Fibroblast of pulmonary artery (primary cell): ENCODE results near the gene SLC2A4RG.

ENCODE experiments used
- DNase-seq: peaks from one replicate; pipeline ENCODE4 v3.0.0-alpha.2; 2010; ENCODE audit warnings: low read depth
- H3K4me3 ChIP-seq: replicated peaks from 2 replicates; pipeline ENCODE4 v1.5.1; 2011; ENCODE audit warnings: low read depth, mild to moderate bottlenecking, control low read depth, low read length, moderate library complexity
- TF ChIP-seq, protein P1 (sequence below): IDR thresholded peaks from 2 replicates; pipeline ENCODE4 v1.5.1; 2011; ENCODE audit warnings: mild to moderate bottlenecking, control low read depth, low read length, inconsistent platforms; ENCODE audit errors: missing control alignments

The SLC2A4RG gene

DNA sequence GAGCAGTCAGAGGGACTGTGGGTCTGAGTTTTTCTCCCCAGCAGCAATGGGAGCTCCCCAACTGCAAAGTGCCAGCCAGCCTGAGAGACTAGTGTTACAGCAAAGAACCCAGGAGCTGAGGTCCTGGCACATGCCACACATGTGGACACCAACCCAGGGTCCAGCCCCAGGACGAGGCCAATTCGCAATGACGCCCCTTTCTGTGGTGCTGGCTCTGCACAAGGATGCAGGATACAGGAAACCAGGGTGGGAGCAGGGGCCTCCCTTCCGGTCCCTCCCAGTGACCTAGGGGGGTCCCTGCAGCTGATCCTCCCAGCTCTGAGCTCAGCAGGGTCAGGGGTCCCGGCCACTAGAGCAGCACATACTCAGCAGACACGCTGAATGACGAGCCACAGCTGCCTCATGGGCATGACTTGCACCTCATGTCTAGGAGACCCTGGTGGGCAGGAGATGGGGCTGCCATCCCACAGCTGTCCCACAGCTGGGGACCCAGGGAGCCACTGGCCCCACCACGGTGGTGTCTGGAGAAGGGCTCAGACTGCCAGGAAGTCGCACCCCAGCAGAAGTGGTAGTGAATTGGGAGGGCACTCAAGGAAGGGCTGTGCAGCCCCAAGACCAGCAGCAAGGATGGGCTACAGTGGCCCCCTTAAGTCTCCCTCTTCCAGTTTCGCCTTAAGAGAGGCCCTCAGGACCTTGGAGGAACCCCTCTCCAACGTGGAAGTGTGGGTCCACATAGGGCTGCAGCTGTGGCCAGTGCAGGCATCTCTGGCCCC, 35.4 kb upstream of the SLC2A4RG start:
- no peak for DNase-seq
- TF ChIP-seq, protein P1, sequence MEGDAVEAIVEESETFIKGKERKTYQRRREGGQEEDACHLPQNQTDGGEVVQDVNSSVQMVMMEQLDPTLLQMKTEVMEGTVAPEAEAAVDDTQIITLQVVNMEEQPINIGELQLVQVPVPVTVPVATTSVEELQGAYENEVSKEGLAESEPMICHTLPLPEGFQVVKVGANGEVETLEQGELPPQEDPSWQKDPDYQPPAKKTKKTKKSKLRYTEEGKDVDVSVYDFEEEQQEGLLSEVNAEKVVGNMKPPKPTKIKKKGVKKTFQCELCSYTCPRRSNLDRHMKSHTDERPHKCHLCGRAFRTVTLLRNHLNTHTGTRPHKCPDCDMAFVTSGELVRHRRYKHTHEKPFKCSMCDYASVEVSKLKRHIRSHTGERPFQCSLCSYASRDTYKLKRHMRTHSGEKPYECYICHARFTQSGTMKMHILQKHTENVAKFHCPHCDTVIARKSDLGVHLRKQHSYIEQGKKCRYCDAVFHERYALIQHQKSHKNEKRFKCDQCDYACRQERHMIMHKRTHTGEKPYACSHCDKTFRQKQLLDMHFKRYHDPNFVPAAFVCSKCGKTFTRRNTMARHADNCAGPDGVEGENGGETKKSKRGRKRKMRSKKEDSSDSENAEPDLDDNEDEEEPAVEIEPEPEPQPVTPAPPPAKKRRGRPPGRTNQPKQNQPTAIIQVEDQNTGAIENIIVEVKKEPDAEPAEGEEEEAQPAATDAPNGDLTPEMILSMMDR: no peak
- no peak overlapping the region for H3K4me3 ChIP-seq

DNA sequence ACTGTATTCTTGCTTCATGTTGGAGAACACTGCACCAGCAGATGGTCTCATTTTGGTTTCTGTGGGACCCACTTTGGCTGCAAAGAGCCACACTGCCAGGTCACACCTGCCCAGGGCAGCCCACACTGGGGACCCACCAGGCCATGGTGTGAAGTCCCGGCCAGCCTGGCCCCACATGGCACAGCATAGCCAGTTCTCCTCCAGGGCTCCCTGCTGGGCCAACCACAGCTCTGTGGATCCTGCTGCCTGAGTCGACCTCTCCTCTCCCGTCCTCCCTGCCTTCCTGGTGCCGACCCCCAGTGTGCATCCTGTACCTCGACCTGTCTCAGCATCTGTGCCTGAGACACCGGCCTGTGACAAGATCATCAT, 34.8 kb upstream of the SLC2A4RG start:
- no peak for DNase-seq
- TF ChIP-seq, protein P1: no peak
- no peak overlapping the region for H3K4me3 ChIP-seq

DNA sequence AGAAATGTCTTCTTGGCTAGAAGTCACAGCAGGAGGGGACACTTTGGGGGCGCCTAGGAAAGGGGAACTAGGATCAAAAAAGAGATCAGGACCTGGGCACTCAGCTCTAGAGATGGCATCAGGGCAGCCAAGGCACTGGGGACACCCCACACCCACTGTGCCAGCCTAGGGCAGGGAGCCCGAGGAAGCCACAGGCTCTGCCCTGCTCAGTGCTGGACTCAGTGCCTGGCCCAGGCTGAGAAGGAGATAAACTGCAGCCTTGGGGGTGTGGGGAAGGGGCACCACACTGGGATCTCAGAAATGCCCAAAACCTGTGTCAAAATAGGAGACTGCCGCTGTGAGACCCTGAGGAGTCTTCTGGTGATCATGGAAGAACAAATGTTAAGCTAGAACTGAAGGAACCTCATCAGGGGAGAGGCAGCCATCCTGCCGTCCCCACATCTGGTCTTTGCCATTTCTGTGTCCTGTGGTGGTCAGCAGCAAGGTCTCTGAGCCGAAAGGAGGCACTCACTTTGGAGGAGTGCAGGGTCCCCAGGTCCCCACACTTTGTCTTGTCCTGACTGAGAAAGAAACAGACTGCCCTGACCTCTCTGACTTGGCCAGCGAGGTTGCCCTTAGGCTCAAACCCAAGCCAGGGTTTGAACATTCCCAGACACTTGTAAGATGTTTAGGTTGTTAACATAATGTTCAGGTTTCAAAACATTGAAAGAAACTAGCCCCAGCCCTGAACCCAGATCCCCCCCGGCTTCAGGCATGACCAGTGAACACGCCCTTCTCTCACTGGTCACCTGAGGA, 34.1 kb upstream of the SLC2A4RG start:
- TF ChIP-seq, protein P1: no peak
- DNase-seq: no peak
- H3K4me3 ChIP-seq: no peak overlapping the region

DNA sequence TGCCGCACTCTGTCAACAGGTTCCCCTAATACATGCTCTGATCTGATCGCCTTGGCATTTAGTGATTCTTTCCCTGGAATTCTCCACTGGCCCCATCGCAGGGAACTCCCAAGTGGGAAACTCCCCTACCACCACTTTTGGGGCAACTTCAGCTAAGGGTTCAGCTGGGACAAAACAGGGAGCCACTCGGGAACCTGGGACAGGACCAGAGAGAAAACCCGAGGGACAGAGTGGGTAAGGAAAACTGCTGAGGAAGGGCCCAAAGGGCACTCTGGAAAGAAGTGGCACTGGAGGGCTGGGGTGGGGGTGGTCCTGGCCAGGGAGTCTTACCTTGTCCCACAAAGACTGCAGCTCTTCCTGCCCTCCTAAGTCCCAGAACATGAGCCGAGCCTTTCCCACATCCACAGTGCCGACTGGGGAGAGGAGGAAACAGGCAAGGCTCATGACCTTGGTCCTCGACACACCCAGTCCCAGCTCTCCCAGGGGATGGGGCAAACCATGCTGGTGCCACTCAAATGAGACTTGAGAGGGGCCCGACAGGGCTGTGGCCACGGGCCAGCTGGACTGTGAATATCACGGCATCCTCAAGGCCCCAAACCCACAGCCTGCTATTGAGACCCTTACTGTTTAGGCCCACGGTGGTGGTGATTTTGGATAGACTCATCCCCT, 33.4 kb upstream of the SLC2A4RG start:
- TF ChIP-seq, protein P1: no peak
- peak overlapping the region; percentile 74 for H3K4me3 ChIP-seq
- DNase-seq: no peak

DNA sequence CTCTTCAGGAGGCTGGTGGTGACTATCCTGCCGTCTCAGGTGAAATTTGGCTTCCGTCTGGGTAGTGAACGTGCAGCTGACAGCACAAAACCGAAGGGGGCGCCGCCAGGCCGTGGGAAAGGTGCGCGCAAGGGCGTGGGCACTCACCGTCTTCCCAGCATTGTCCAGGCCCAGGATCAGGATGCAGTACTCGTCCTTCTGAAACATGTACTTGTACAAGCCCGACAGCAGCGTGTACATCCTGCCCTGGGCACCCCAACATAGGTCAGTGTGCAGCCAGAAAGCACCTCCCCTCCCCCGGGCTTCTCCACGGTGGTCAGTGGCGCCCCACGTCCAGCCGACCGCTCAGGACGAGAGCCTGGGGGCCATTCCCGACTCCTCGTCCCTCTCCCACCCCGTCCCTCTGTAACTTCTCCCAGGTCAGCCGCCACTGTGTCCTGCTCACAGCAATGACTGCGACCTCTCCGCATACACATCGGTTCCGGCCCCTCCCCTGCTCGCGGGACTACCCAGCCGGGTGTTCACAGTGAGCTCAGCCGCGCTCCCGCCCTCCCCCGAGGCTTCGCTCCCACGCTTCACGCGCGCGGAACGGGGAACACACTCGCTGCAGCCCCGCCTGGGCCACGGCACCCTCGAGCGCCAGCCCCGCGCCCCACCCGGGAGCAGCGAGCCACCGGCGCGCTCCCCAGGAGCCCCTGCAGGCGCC, 32.6 kb upstream of the SLC2A4RG start:
- peak overlapping the region; percentile 74 for H3K4me3 ChIP-seq
- peak; percentile 47 for DNase-seq
- TF ChIP-seq, protein P1: peak; percentile 31

DNA sequence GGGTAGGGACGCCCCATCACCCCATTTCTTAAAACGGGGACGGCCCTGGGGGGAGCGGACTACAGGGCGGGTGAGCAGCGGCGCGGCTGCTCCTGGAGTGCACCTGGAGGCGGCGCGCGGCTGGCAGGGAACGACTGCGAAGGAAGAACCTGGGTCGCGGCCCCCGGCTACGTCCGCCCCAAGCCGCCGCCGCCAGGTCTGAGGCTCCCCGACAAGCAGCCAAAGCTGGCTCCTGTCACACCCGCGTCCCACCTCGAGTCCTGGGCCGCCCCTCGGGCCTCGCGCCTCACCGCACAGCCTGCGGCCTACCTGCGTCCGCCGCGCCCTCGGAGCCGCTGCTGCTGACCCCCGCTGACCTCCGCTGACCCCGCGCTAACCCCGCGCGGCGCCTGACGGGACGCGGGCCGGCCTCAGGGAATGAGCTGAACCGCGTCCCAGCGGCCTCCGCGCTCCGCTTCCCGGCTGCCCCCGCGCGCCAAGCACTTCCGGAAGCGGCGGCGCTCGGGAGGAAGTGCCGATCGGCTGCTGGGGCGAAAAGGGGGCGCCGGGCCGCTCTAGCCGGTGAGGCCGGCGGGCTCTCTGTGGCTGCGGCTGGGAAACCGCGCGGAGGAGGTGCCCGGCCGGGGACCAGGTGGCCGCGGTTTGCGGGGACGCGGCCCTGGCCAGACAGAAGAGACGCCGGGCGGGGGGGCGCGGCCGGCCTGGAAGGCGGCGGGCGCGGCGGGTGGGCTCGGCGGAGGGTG, 31.8 kb upstream of the SLC2A4RG start, which contains the start of the genes ARFRP1 and ZGPAT:
ARFRP1 (minus strand) TSS at position 419 of the 743 bp plus-strand sequence. CDS start 885 bp downstream, outside the sequence.
ZGPAT (plus strand) TSS at position 482 of the 743 bp plus-strand sequence. CDS start 542 bp downstream, outside the sequence.
- DNase-seq: peak; percentile 79
- H3K4me3 ChIP-seq: peak within 1 kb of the TSS; percentile 74
- TF ChIP-seq, protein P1: no peak
